HTERT RPE-1 (cell line): ENCODE data around the gene SMIM36.
"Not testable (repeated sequence)": the region's sequence is repeated elsewhere in the genome, so short reads cannot be mapped to it uniquely, and the experiment has no call there.

Source experiments
- in situ Hi-C: fragments of 300-500 bp; cut with MboI; formaldehyde crosslinking; loops from 4 replicates; pipeline ENCODE4 v1.14.3; 2020; ENCODE audit warnings: low sequenced_read_pairs

Gene SMIM36

GRCh38 chr17:55510986-55511721, at the start of gene SMIM36:
TSS of gene SMIM36 (minus strand) at chr17:55511452.
- in situ Hi-C loops = no loop called here

- in situ Hi-C loops = no loop called here
Measured at GRCh38 chr17:55555772-55556171, 44.5 kb upstream of the SMIM36 start.

GRCh38 chr17:55549140-55549539, 37.9 kb upstream of the SMIM36 start:
- in situ Hi-C loops = no loop called here

- in situ Hi-C loops = no loop called here
Measured at GRCh38 chr17:55546991-55547664, 35.9 kb upstream of the SMIM36 start.

- in situ Hi-C loops = no loop called here
Measured at GRCh38 chr17:55546481-55546880, 35.2 kb upstream of the SMIM36 start.

GRCh38 chr17:55545806-55546205, 34.6 kb upstream of the SMIM36 start:
- in situ Hi-C loops = no loop called here

GRCh38 chr17:55543709-55544108, 32.5 kb upstream of the SMIM36 start:
- in situ Hi-C loops = no loop called here

- in situ Hi-C loops = no loop called here
Measured at GRCh38 chr17:55540414-55541091, 29.3 kb upstream of the SMIM36 start.

- in situ Hi-C loops = no loop called here
Measured at GRCh38 chr17:55536205-55536604, 25.0 kb upstream of the SMIM36 start.

- in situ Hi-C loops = no loop called here
Measured at GRCh38 chr17:55533608-55534007, 22.4 kb upstream of the SMIM36 start.

- in situ Hi-C loops = no loop called here
Measured at GRCh38 chr17:55532670-55533069, 21.4 kb upstream of the SMIM36 start.

GRCh38 chr17:55531053-55531728, 19.9 kb upstream of the SMIM36 start:
- in situ Hi-C loops = no loop called here

- in situ Hi-C loops = no loop called here
Measured at GRCh38 chr17:55530064-55530463, 18.8 kb upstream of the SMIM36 start.

GRCh38 chr17:55527540-55528118, 16.4 kb upstream of the SMIM36 start:
- in situ Hi-C loops = no loop called here

GRCh38 chr17:55524440-55525220, 13.4 kb upstream of the SMIM36 start:
- in situ Hi-C loops = no loop called here

GRCh38 chr17:55523032-55523431, 11.8 kb upstream of the SMIM36 start:
- in situ Hi-C loops = not testable (repeated sequence)

GRCh38 chr17:55521186-55521585, 9.9 kb upstream of the SMIM36 start:
- in situ Hi-C loops = no loop called here

- in situ Hi-C loops = no loop called here
Measured at GRCh38 chr17:55520402-55520801, 9.2 kb upstream of the SMIM36 start.

GRCh38 chr17:55518510-55518909, 7.3 kb upstream of the SMIM36 start:
- in situ Hi-C loops = no loop called here

GRCh38 chr17:55513885-55514590, 2.8 kb upstream of the SMIM36 start:
- in situ Hi-C loops = no loop called here
